HepG2 (cell line): ENCODE data around the gene HMGCS2. TPM values are rescaled to one million over a fixed set of nuclear protein-coding genes. Genes with fewer than 3 reads are reported as not detected.

Experiments used
- ATAC-seq: fragments of 200-7000 bp; cut with Tn5 transposase; 3 replicates; pipeline ENCODE4 v1.9.1; 2020; ENCODE audit warnings: mild to moderate bottlenecking, moderate library complexity
- BruUV-seq: library from RNA; stranded (reverse); fragments of 400-500 nt; replicated peaks from 2 replicates; lab custom pipeline; 2021; lab: Mats Ljungman, UMichigan
- CTCF ChIA-PET: fragments of 300-600 bp; formaldehyde crosslinking; extraction: SDS; loops from one replicate; lab custom pipeline; 2021; ENCODE audit warnings: low total read pairs, inconsistent platforms, low intra/inter-chr PET ratio; lab: Yijun Ruan, JAX
- POLR2A ChIA-PET: fragments of 350-600 bp; sonication (Branson Sonifier 250); formaldehyde crosslinking; loops from one replicate; lab custom pipeline; 2020; ENCODE audit warnings: antibody characterized with exemption, inconsistent platforms; lab: Yijun Ruan, JAX
- DNase-seq: peaks from one replicate; pipeline ENCODE4 v3.0.0-alpha.2; 2015; ENCODE audit warnings: low spot score
- FAIRE-seq: peaks from 3 replicates; lab custom pipeline; 2011; peaks lifted over from hg19 to GRCh38; lab: Jason Lieb, UNC
- H2AFZ ChIP-seq: one replicate; pipeline ENCODE4 v1.6.1; 2011; ENCODE audit warnings: low read length, inconsistent platforms
- H3K27ac ChIP-seq: fragments of 300-600 bp; 3 replicates; pipeline ENCODE4 v1.8.0; 2011; ENCODE audit warnings: mixed run types, mild to moderate bottlenecking, mixed read lengths, low read length, inconsistent platforms; ENCODE audit not compliant: insufficient read depth; ENCODE audit errors: extremely low read length
- H3K27me3 ChIP-seq, 2 experiments: fragments of 200-600 bp in 1 of 2; 2 replicates in 1 of 2; 3 replicates in 1 of 2; pipeline versions ENCODE4 v1.6.0 to v1.8.0; 2011; ENCODE audit warnings: low read length in 2 of 2, mild to moderate bottlenecking in 2 of 2, moderate library complexity in 2 of 2, inconsistent platforms in 1 of 2; ENCODE audit not compliant: insufficient read depth in 2 of 2, control insufficient read depth in 1 of 2
- H3K36me3 ChIP-seq, 2 experiments: fragments of 200-600 bp in 1 of 2; replicated peaks in 1 of 2; 2 replicates in 1 of 2; 3 replicates in 1 of 2; pipeline versions ENCODE4 v1.5.1 to v1.8.0; 2011; ENCODE audit warnings: low read length in 2 of 2, inconsistent platforms in 1 of 2; ENCODE audit not compliant: insufficient read depth in 2 of 2, control insufficient read depth in 1 of 2
- H3K4me1 ChIP-seq: 2 replicates; pipeline ENCODE4 v1.5.1; 2012; ENCODE audit warnings: low read length, inconsistent platforms; ENCODE audit not compliant: insufficient read depth
- H3K4me2 ChIP-seq: 2 replicates; pipeline ENCODE4 v1.6.0; 2011; ENCODE audit warnings: low read depth, low read length, inconsistent platforms
- H3K4me3 ChIP-seq, 3 experiments: fragments of 200-600 bp in 1 of 3; sonication (generic), shearing (Covaris generic) in 1 of 3; replicated peaks in 1 of 3; 2 replicates each; pipeline ENCODE4 v1.5.1; 2011 to 2016; ENCODE audit warnings: low read length in 3 of 3, inconsistent platforms in 2 of 3, low read depth in 2 of 3, mild to moderate bottlenecking in 2 of 3, control low read depth in 1 of 3, mixed read lengths in 1 of 3; ENCODE audit not compliant: insufficient read depth in 1 of 3
- H3K79me2 ChIP-seq: one replicate; pipeline ENCODE4 v1.6.1; 2011; ENCODE audit warnings: low read length, inconsistent platforms; ENCODE audit not compliant: insufficient read depth
- H3K9ac ChIP-seq: 2 replicates; pipeline ENCODE4 v1.6.0; 2011; ENCODE audit warnings: mild to moderate bottlenecking, low read depth, low read length, inconsistent platforms; ENCODE audit not compliant: insufficient read depth
- H3K9me3 ChIP-seq: 2 replicates; pipeline ENCODE4 v1.5.1; 2012; ENCODE audit warnings: mild to moderate bottlenecking, low read length
- H4K20me1 ChIP-seq: 2 replicates; pipeline ENCODE4 v1.6.0; 2011; ENCODE audit warnings: inconsistent platforms, mild to moderate bottlenecking, low read length, moderate library complexity; ENCODE audit not compliant: insufficient read depth
- AKAP8 ChIP-seq: sonication (generic); formaldehyde crosslinking; IDR thresholded peaks from 2 replicates; pipeline ENCODE4 v1.5.1; 2020; ENCODE audit warnings: mild to moderate bottlenecking, missing genetic modification reagents
- FOXM1 ChIP-seq: sonication (generic); formaldehyde crosslinking; IDR thresholded peaks from 2 replicates; pipeline ENCODE4 v1.5.0; 2020; ENCODE audit warnings: missing genetic modification reagents
- HDAC1 ChIP-seq: sonication (generic); formaldehyde crosslinking; IDR thresholded peaks from 2 replicates; pipeline ENCODE4 v1.5.1; 2020; ENCODE audit warnings: mild to moderate bottlenecking, missing genetic modification reagents
- IRX3 ChIP-seq: sonication (generic); formaldehyde crosslinking; IDR thresholded peaks from 2 replicates; pipeline ENCODE4 v1.8.1; 2023; ENCODE audit warnings: mild to moderate bottlenecking, low read depth, missing genetic modification reagents, borderline replicate concordance
- MAFF ChIP-seq: IDR thresholded peaks from 2 replicates; pipeline ENCODE4 v1.6.1; 2011; ENCODE audit warnings: low read depth, low read length, improper control_type of control experiment
- MAFK ChIP-seq, 2 experiments: IDR thresholded peaks in 1 of 2; conservative IDR thresholded peaks in 1 of 2; 2 replicates each; pipeline ENCODE4 v1.6.1; 2011; ENCODE audit warnings: improper control_type of control experiment in 2 of 2, low read length in 2 of 2
- NR2F2 ChIP-seq: IDR thresholded peaks from 2 replicates; pipeline ENCODE4 v1.6.1; 2012; ENCODE audit warnings: low read depth, inconsistent platforms, borderline replicate concordance
- ZNF292 ChIP-seq: sonication (generic); formaldehyde crosslinking; IDR thresholded peaks from 2 replicates; pipeline ENCODE4 v1.8.1; 2022; ENCODE audit warnings: mild to moderate bottlenecking, low read depth, missing genetic modification reagents, borderline replicate concordance
- WGBS: methylation state at CpG from one replicate; pipeline ENCODE4 v1.1.6; 2017; ENCODE audit warnings: low lambda C conversion rate; 5-methylcytosine and 5-hydroxymethylcytosine counted together
- in situ Hi-C: cut with HindIII; loops from 2 replicates; pipeline ENCODE4 v1.10.0; 2017; ENCODE audit warnings: low pct_unique_long_range_greater_than_20kb; ENCODE audit not compliant: extremely low pct_ligation_motif_present
- intact Hi-C: fragments of 100-400 bp; cut with micrococcal nuclease; formaldehyde crosslinking; loops from one replicate; pipeline ENCODE4 v1.10.0; 2022; ENCODE audit not compliant: unreplicated experiment
- polyA plus RNA-seq, 8 experiments: library from polyadenylated mRNA; depleted of rRNA in 3 of 8; stranded (reverse) in 7 of 8; unstranded in 1 of 8; fragments of >200 nt; fragmentation: Illumina TruSeq in 4 of 8; extraction: Trizol in 4 of 8; gene quantifications; 2 replicates each; pipeline versions ENCODE4 v1.2.1 to v1.2.3, GENCODE V29; 2011 to 2016; ENCODE audit warnings: low read depth in 4 of 8, missing spikeins in 1 of 8, mixed read lengths in 1 of 8; ENCODE audit not compliant: insufficient read depth in 1 of 8
- total RNA-seq, 5 experiments: library from RNA; depleted of rRNA; stranded (reverse); fragments of >200 nt; fragmentation: Illumina TruSeq; extraction: Trizol; gene quantifications; 2 replicates each; pipeline ENCODE4 v1.2.3, GENCODE V29; 2016; ENCODE audit warnings: low read depth in 1 of 5
- TF ChIP-seq, protein P1 (sequence below): IDR thresholded peaks from 2 replicates; pipeline ENCODE4 v1.6.1; 2012; ENCODE audit warnings: inconsistent platforms

Gene HMGCS2
- total and polyA plus RNA-seq, 2 of the 13 experiments (the other 11 are each of a cell fraction or from before 2014, with no cell fraction given), result 0.44 to 1.5 TPM

DNA sequence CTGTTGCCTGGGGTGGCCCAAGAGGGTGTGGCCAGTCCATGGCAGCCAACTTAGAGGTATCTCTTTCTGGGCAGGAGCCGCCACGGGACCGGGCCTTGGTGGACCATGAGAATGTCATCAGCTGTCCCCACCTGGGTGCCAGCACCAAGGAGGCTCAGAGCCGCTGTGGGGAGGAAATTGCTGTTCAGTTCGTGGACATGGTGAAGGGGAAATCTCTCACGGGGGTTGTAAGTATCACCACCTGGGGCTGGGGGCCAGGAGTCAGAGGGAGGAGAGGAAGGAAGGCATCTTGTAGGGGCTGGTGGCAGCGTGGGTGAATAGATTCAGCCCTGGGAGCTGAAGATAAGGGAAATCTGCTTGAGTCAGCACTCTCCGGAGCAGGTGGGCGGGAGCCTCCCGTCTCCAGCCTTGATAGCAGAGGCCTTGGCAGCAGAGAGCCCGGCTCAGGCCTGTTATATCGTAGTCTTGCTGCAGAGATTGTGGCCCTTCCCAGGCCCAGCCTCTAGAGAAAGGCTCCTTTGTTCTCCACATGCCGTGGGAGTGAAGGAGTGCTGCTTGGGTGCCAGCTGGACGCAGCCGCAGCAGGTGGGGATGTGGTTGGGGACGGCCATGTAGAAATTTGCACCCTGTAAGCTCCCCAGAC is 31.5 kb downstream of the HMGCS2 start:
- no TSS peak for BruUV-seq
- peaks cover 44 to 97% of the 10 kb centered on the region in 2 experiments for H3K36me3 ChIP-seq
- CTCF ChIA-PET, result no interaction called here
- no peak overlapping the region for H3K4me2 ChIP-seq
- intact Hi-C loops (no loop called here), in situ Hi-C loops (no loop called here)
- H2AFZ ChIP-seq, result no peak overlapping the region
- no peaks in the 10 kb centered on the region; the same call in none of the 2 replicates for H4K20me1 ChIP-seq
- H3K27me3 ChIP-seq, result no peaks in the 10 kb centered on the region
- no peaks in the 10 kb centered on the region for H3K79me2 ChIP-seq
- H3K9me3 ChIP-seq, result no peaks in the 10 kb centered on the region
- FAIRE-seq (no peak), ATAC-seq (no peak), DNase-seq (no peak)
- 95% methylated on average over 13 of the region's 16 CpGs for WGBS
- H3K9ac ChIP-seq, result no peak overlapping the region
- POLR2A ChIA-PET, result interaction anchor here (0.6 kb wide), 1 partner anchor 29 kb away, joined by 3 read pairs; no protein-coding TSS in a partner anchor
- H3K4me1 ChIP-seq, result peaks cover 9% of the 10 kb centered on the region
- TF ChIP-seq ZNF292 (CRISPR knock-in tag), result no peak
- TF ChIP-seq, protein P1, sequence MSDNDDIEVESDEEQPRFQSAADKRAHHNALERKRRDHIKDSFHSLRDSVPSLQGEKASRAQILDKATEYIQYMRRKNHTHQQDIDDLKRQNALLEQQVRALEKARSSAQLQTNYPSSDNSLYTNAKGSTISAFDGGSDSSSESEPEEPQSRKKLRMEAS, result no peak
- peak; percentile 58 for TF ChIP-seq MAFF
- no peak for TF ChIP-seq HDAC1
- no peak for TF ChIP-seq FOXM1 (CRISPR knock-in tag)
- no peak for TF ChIP-seq IRX3 (CRISPR knock-in tag)
- TF ChIP-seq MAFK (conservative IDR thresholded peaks at IDR 0.05 in 1 of 2, IDR thresholded peaks at IDR 0.05 in 1 of 2; ENCODE audit: low read length in 2 of 2), result peak; percentile 27 to 86; a peak in 3 of 4 replicates
- TF ChIP-seq NR2F2, result no peak
- TF ChIP-seq AKAP8 (CRISPR knock-in tag), result no peak
- no peak overlapping the region for H3K4me3 ChIP-seq
- H3K27ac ChIP-seq, result no peak overlapping the region
